ENCODE results near the gene OVCH2.
"Not testable (repeated sequence)": the region's sequence is repeated elsewhere in the genome, so short reads cannot be mapped to it uniquely, and the experiment has no call there.

The OVCH2 gene

GRCh38 chr11:7671347-7672215 lies 34.7 kb downstream of the OVCH2 start:
- DNase-seq (ENCODE audit: low read depth) = no peak

DNA sequence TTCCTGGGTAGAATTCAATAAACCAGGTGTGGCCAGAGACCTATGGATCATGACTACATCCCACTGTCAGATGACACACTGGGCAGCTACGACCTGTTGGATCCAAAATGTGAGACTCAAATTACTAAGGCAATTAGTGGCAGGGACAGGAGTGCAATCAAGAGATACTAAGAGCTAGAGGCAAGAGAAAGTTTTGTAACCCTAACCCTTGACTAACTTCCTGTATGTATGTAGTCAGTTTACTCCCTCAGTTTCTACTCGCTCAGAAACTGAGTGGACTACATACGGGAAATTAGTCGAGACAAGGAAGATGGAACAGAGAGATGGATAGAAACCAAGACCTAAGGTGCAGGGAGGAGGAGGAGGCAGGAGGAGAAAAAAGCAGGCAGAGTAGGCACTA lies 35.6 kb downstream of the OVCH2 start:
- no peak for DNase-seq (ENCODE audit: low read depth)

GRCh38 chr11:7668911-7669310 lies 37.4 kb downstream of the OVCH2 start:
- DNase-seq (ENCODE audit: low read depth) = no peak

GRCh38 chr11:7668464-7668863 lies 37.8 kb downstream of the OVCH2 start:
- DNase-seq (ENCODE audit: low read depth) = no peak

- no peak for DNase-seq (ENCODE audit: low read depth)
Observed at GRCh38 chr11:7667460-7667859, 38.8 kb downstream of the OVCH2 start.

GRCh38 chr11:7666292-7666866 lies 39.9 kb downstream of the OVCH2 start:
- no peak for DNase-seq (ENCODE audit: low read depth)

DNA sequence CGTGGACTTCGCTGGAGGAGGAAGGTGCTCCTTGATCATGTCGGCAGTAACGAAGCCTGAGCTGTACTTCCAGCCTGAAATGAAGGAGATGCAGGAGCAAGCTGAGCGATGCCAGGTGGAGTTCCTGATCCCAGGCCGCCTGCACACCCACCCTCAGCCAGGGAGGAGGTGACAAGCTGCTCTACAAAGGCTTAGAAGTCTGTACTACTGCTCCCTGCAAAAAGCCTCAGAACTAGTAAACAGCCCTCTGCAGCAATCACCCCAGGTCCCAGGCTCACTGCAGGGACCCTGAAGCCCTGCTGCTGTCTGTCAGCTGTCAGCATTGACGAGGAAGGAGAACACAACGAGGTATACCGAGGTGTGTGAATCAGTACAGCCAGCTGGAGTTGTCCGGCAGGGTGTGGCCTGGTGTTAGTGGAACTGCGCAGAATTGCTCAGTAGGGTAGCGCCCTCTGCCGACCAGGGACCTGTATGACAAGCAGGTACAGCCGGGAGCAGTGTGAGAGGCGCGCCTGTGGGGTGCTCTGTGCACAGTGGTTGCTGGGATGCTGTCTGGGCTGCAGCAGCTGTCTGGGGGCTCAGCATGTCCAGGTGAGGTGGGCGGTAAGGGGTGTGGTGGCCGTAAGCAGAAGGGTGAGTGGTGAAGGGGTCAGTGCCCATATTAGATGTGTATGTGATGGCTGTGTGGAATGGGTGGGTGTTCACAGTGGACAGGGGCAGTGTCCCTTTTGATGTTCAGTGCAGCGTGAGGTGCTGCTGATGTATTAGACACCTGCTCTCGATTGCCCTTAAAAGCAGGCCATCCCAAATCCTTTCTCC lies 40.6 kb downstream of the OVCH2 start:
- peak; percentile 49 for DNase-seq (ENCODE audit: low read depth)

GRCh38 chr11:7664867-7665266 lies 41.4 kb downstream of the OVCH2 start:
- no peak for DNase-seq (ENCODE audit: low read depth)

DNA sequence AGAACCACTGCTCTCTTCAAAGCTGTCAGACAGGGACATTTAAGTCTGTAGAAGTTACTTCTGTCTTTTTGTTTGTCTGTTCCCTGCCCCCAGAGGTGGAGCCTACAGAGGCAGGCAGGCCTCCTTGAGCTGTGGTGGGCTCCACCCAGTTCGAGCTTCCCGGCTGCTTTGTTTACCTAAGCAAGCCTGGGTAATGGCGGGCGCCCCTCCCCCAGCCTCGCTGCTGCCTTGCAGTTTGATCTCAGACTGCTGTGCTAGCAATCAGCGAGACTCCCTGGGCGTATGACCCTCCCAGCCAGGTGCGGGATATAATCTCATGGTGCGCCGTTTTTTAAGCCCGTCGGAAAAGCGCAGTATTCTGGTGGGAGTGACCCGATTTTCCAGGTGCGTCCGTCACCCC lies 42.7 kb downstream of the OVCH2 start:
- DNase-seq (ENCODE audit: low read depth) = not testable (repeated sequence)

GRCh38 chr11:7657306-7658025 lies 48.8 kb downstream of the OVCH2 start:
- DNase-seq (ENCODE audit: low read depth) = no peak

GRCh38 chr11:7656704-7657103 lies 49.6 kb downstream of the OVCH2 start:
- no peak for DNase-seq (ENCODE audit: low read depth)

- DNase-seq (ENCODE audit: low read depth) = no peak
Observed at GRCh38 chr11:7655253-7656217, 50.7 kb downstream of the OVCH2 start.

DNA sequence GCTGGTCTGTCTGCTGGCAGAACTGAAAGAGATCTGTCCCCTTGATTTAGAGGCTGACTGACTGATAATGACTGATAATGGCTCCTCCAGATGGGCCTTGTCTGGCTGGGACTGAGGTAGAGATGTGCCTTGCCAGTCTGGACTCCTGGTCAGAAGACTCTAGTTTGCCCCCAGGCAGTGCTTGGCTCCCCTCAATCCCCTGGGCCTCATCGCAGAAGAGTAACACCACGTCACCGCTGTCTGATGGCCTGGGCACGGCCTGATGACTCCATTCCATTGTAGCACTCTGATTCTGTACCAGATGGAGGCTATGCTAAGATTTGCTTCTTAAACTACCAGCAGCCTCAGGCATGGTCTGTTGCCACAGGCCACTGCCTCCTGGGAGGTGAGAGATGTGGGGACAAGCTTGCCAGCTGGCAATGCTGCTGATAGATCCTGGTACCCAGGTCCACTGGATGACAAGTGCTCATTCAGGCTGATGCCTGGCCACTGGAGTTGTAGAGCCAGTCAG lies 52.0 kb downstream of the OVCH2 start:
- no peak for DNase-seq (ENCODE audit: low read depth)

- no peak for DNase-seq (ENCODE audit: low read depth)
Observed at GRCh38 chr11:7651700-7652099, 54.6 kb downstream of the OVCH2 start.

DNA sequence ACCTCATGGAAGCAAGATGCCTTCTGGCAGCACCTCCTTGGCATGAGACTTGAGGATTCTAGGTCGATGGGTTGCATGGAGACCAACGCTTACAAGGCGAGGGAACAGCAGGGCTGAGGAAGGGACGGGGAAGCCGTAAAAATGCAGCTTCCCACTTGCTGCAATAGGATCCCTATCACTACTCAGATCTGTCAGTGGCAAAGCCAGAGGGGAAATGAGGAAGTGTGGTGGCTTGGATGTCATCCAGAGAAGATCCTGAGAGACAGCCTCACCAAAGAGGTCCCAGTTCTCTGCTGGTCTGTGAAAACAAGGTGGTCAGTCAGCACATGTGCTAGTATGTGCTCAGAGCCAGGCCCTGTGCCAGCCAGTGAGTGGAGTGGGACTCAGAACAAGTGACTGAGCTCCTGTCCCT lies 55.1 kb downstream of the OVCH2 start:
- no peak for DNase-seq (ENCODE audit: low read depth)

GRCh38 chr11:7648264-7648663 lies 58.0 kb downstream of the OVCH2 start:
- no peak for DNase-seq (ENCODE audit: low read depth)

- no peak for DNase-seq (ENCODE audit: low read depth)
Observed at GRCh38 chr11:7646866-7647265, 59.4 kb downstream of the OVCH2 start.

- no peak for DNase-seq (ENCODE audit: low read depth)
Observed at GRCh38 chr11:7645206-7645605, 61.1 kb downstream of the OVCH2 start.

- DNase-seq (ENCODE audit: low read depth) = no peak
Observed at GRCh38 chr11:7643314-7643713, 63.0 kb downstream of the OVCH2 start.

GRCh38 chr11:7642747-7643146 lies 63.5 kb downstream of the OVCH2 start:
- DNase-seq (ENCODE audit: low read depth) = no peak

DNA sequence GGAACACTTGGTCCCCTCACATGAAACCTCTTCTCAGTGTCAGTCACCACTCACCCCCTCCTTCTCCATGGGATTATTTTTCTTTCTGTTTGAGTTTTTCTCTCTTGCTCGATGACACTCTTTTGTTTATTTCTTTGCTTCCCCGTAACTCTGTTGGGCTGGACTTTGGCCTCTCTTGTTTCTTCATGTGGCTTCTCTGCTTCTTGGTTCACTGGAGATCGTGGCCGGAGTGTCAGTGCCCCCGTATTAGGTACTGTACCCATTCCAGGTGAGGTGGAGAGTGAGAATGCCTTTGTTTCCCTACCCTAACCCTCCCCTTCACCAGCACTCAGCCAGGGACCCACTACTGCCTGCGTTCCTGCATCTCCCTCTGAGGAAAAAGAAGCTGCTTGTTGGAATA lies 65.5 kb downstream of the OVCH2 start:
- no peak for DNase-seq (ENCODE audit: low read depth)

Measured in stimulated activated CD8-positive, alpha-beta memory T cell treated with anti-CD3 and anti-CD28 coated beads, Interleukin-4, amount 100 ng/mL, for 24 hours (primary cell).